GM10266 (cell line): Measurements from ENCODE around the gene HOXC9.

Source experiments
- DNase-seq: peaks from one replicate; pipeline ENCODE4 v3.0.0; 2012; ENCODE audit errors: extremely low spot score
- CTCF ChIP-seq: IDR thresholded peaks from 2 replicates; pipeline ENCODE4 v1.5.1; 2012; ENCODE audit warnings: mild to moderate bottlenecking, low read depth; ENCODE audit not compliant: control insufficient read depth, insufficient read depth; ENCODE audit errors: missing control alignments

Gene HOXC9

GRCh38 chr12:53982648-53983567 is 17.1 kb upstream of the HOXC9 start:
- no peak for TF ChIP-seq CTCF
- no peak for DNase-seq

GRCh38 chr12:53983568-53983949 is 16.4 kb upstream of the HOXC9 start:
- no peak for DNase-seq
- TF ChIP-seq CTCF, result no peak

GRCh38 chr12:53983950-53984572 is 15.9 kb upstream of the HOXC9 start:
- no peak for DNase-seq
- no peak for TF ChIP-seq CTCF

GRCh38 chr12:53984901-53985691 is 14.9 kb upstream of the HOXC9 start, which contains the start of gene HOXC10:
TSS of gene HOXC10 (plus strand) at chr12:53985146. CDS start at chr12:53985260, 114 bp downstream.
- peak; percentile 84 for TF ChIP-seq CTCF
- DNase-seq, result peak; percentile 92

- TF ChIP-seq CTCF, result no peak
Observed at GRCh38 chr12:53985692-53985993, 14.3 kb upstream of the HOXC9 start.

GRCh38 chr12:53985994-53986685 is 13.8 kb upstream of the HOXC9 start:
- DNase-seq, result no peak
- no peak for TF ChIP-seq CTCF

More at GRCh38 chr12:53985692-53985993, 14.3 kb upstream of the HOXC9 start:
- no peak for DNase-seq
